K562 (cell line): ENCODE results near the gene LRP1B. TPM values are rescaled to one million over a fixed set of nuclear protein-coding genes. Genes with fewer than 3 reads are reported as not detected.

Experiments
- ATAC-seq: fragments of 200-7000 bp; cut with Tn5 transposase; 3 replicates; pipeline ENCODE4 v1.9.1; 2020; ENCODE audit warnings: moderate library complexity
- BruUV-seq: library from RNA; stranded (reverse); fragments of 400-500 nt; replicated peaks from 2 replicates; lab custom pipeline; 2021; lab: Mats Ljungman, UMichigan
- CTCF ChIA-PET: fragments of 300-600 bp; formaldehyde crosslinking; extraction: SDS; loops from one replicate; lab custom pipeline; 2021; ENCODE audit warnings: low intra/inter-chr PET ratio; lab: Yijun Ruan, JAX
- POLR2A ChIA-PET: fragments of 300-600, 350-650 bp; sonication (Branson Sonifier 250); formaldehyde crosslinking; extraction: SDS; loops from one replicate; lab custom pipeline; 2021; ENCODE audit warnings: antibody characterized with exemption, inconsistent platforms; lab: Yijun Ruan, JAX
- DNase-seq, 4 experiments: peaks; one replicate each; pipeline versions ENCODE4 v3.0.0 to v3.0.0-alpha.2; 2011 to 2018; ENCODE audit warnings: low spot score in 3 of 4, mixed read lengths in 3 of 4; ENCODE audit errors: extremely low read depth in 1 of 4
- FAIRE-seq: peaks from 2 replicates; lab custom pipeline; 2011; peaks lifted over from hg19 to GRCh38; lab: Jason Lieb, UNC
- H2AFZ ChIP-seq: 2 replicates; pipeline ENCODE4 v1.6.0; 2011; ENCODE audit warnings: low read depth, low read length, control low read depth, inconsistent platforms
- H3K27ac ChIP-seq: fragments of 200-600 bp; 3 replicates; pipeline ENCODE4 v1.8.0; 2011; ENCODE audit warnings: low read depth, mild to moderate bottlenecking, control low read depth, inconsistent platforms, low read length, moderate library complexity, mixed read lengths; ENCODE audit errors: extremely low read depth
- H3K27me3 ChIP-seq, 2 experiments: fragments of 300-600 bp in 1 of 2; 2 replicates in 1 of 2; 3 replicates in 1 of 2; pipeline versions ENCODE4 v1.6.0 to v1.8.0; 2011; ENCODE audit warnings: inconsistent platforms in 2 of 2, low read length in 2 of 2, mild to moderate bottlenecking in 1 of 2, mixed read lengths in 1 of 2, moderate library complexity in 1 of 2; ENCODE audit not compliant: control insufficient read depth in 2 of 2, insufficient read depth in 2 of 2
- H3K36me3 ChIP-seq: fragments of 300-600 bp; 3 replicates; pipeline ENCODE4 v1.8.0; 2011; ENCODE audit warnings: mild to moderate bottlenecking, low read length, inconsistent platforms; ENCODE audit not compliant: control insufficient read depth, insufficient read depth
- H3K4me1 ChIP-seq, 2 experiments: fragments of 200-600 bp in 1 of 2; replicated peaks in 1 of 2; 2 replicates in 1 of 2; 3 replicates in 1 of 2; pipeline versions ENCODE4 v1.5.1 to v1.8.0; 2011; ENCODE audit warnings: inconsistent platforms in 2 of 2, low read length in 2 of 2, mild to moderate bottlenecking in 1 of 2, mixed read lengths in 1 of 2, moderate library complexity in 1 of 2; ENCODE audit not compliant: control insufficient read depth in 2 of 2, insufficient read depth in 2 of 2
- H3K4me2 ChIP-seq: 2 replicates; pipeline ENCODE4 v1.6.1; 2011; ENCODE audit warnings: low read length, control low read depth, inconsistent platforms, mixed read lengths; ENCODE audit not compliant: insufficient read depth
- H3K4me3 ChIP-seq: fragments of 200-600 bp; sonication (generic), shearing (Covaris generic); 2 replicates; pipeline ENCODE4 v1.5.1; 2016; ENCODE audit warnings: control low read depth, inconsistent platforms
- H3K79me2 ChIP-seq: fragments of 200-600 bp; 3 replicates; pipeline ENCODE4 v1.8.0; 2011; ENCODE audit warnings: low read length, inconsistent platforms; ENCODE audit not compliant: control insufficient read depth, insufficient read depth
- H3K9ac ChIP-seq, 2 experiments: 2 replicates each; pipeline versions ENCODE4 v1.6.0 to v1.6.1; 2011; ENCODE audit warnings: low read depth in 2 of 2, low read length in 2 of 2, control low read depth in 1 of 2, inconsistent platforms in 1 of 2, mild to moderate bottlenecking in 1 of 2, mixed read lengths in 1 of 2; ENCODE audit not compliant: insufficient read depth in 1 of 2
- H3K9me1 ChIP-seq: one replicate; pipeline ENCODE4 v1.6.0; 2011; ENCODE audit warnings: inconsistent platforms, mild to moderate bottlenecking, low read length, moderate library complexity; ENCODE audit not compliant: control insufficient read depth, insufficient read depth
- H3K9me3 ChIP-seq: replicated peaks from 2 replicates; pipeline ENCODE4 v1.5.1; 2011; ENCODE audit warnings: low read depth, low read length, inconsistent platforms; ENCODE audit not compliant: control insufficient read depth, insufficient read depth
- H4K20me1 ChIP-seq: replicated peaks from 2 replicates; pipeline ENCODE4 v1.6.1; 2011; ENCODE audit warnings: low read length, inconsistent platforms, mixed read lengths; ENCODE audit not compliant: control insufficient read depth, insufficient read depth
- ARID2 ChIP-seq: fragments of 450-650 bp; IDR thresholded peaks from 2 replicates; pipeline ENCODE4 v1.6.1; 2017; ENCODE audit warnings: antibody characterized with exemption, mild to moderate bottlenecking
- ELF2 ChIP-seq: fragments of 250-450 bp; sonication (Bioruptor Pico); IDR thresholded peaks from 2 replicates; pipeline ENCODE4 v1.5.0; 2021; ENCODE audit warnings: mild to moderate bottlenecking
- HNRNPK ChIP-seq: fragments of 200-400 bp; formaldehyde crosslinking; IDR thresholded peaks from one replicate; pipeline ENCODE4 v1.6.1; 2018; ENCODE audit warnings: mild to moderate bottlenecking, low read depth, low read length; ENCODE audit not compliant: poor library complexity, severe bottlenecking
- PHF20 ChIP-seq: fragments of 450-650 bp; IDR thresholded peaks from 2 replicates; pipeline ENCODE4 v1.6.1; 2018; ENCODE audit not compliant: partially characterized antibody
- SOX6 ChIP-seq: fragments of 450-650 bp; IDR thresholded peaks from 2 replicates; pipeline ENCODE4 v1.6.1; 2014; ENCODE audit warnings: mild to moderate bottlenecking
- TAF7 ChIP-seq: fragments of 450-650 bp; IDR thresholded peaks from 2 replicates; pipeline ENCODE4 v1.6.1; 2016; ENCODE audit warnings: missing genetic modification characterization, missing compliant biosample characterization
- TBL1XR1 ChIP-seq, 2 experiments: IDR thresholded peaks; 2 replicates each; pipeline ENCODE4 v1.6.1; 2012; ENCODE audit warnings: improper control_type of control experiment in 2 of 2, low read length in 2 of 2, mild to moderate bottlenecking in 1 of 2
- ZBED1 ChIP-seq: IDR thresholded peaks from 2 replicates; pipeline ENCODE4 v1.6.1; 2014
- ZNF561 ChIP-seq: fragments of 450-650 bp; formaldehyde crosslinking; conservative IDR thresholded peaks from 2 replicates; pipeline ENCODE4 v1.4.0; 2020; ENCODE audit warnings: mild to moderate bottlenecking, moderate library complexity
- ZNF57 ChIP-seq: fragments of 450-650 bp; formaldehyde crosslinking; IDR thresholded peaks from 2 replicates; pipeline ENCODE4 v1.4.0; 2020; ENCODE audit warnings: mild to moderate bottlenecking, moderate library complexity
- ZNF76 ChIP-seq: fragments of 250-450 bp; sonication (Bioruptor Pico); IDR thresholded peaks from 2 replicates; pipeline ENCODE4 v1.4.0; 2020; ENCODE audit warnings: mild to moderate bottlenecking, moderate library complexity, borderline replicate concordance
- ZNF766 ChIP-seq: fragments of 200-800 bp; sonication (Bioruptor generic); conservative IDR thresholded peaks from 2 replicates; pipeline ENCODE4 v1.6.1; 2016; ENCODE audit warnings: missing genetic modification characterization, missing compliant biosample characterization
- WGBS: fragments of 100-300 bp; shearing (Covaris generic); methylation state at CpG from one replicate; pipeline ENCODE4 v1.1.6; 2016; ENCODE audit warnings: low coverage, mixed read lengths; ENCODE audit not compliant: insufficient coverage; ENCODE audit errors: missing lambda C conversion rate; 5-methylcytosine and 5-hydroxymethylcytosine counted together
- in situ Hi-C: fragments of 300-500 bp; cut with MboI; formaldehyde crosslinking; loops from 4 replicates; pipeline ENCODE4 v1.15.0; 2018; ENCODE audit warnings: inconsistent platforms, mixed read lengths
- intact Hi-C: fragments of 100-400 bp; cut with micrococcal nuclease; formaldehyde crosslinking; loops from 2 replicates; pipeline ENCODE4 v1.14.2; 2022
- polyA plus RNA-seq, 8 experiments: library from polyadenylated mRNA; depleted of rRNA in 4 of 8; stranded (reverse) in 5 of 8; unstranded in 3 of 8; fragments of >200 nt; fragmentation: Nextera tagmentation in 2 of 8; fragmentation: Illumina TruSeq in 1 of 8; extraction: Ambion mirVana in 2 of 8; extraction: Trizol in 1 of 8; gene quantifications; 2 replicates each; pipeline versions ENCODE4 v1.2.1 to v1.2.3, GENCODE V29; 2011 to 2014; ENCODE audit warnings: inconsistent platforms in 1 of 8, missing spikeins in 1 of 8
- total RNA-seq, 7 experiments: library from RNA; depleted of rRNA in 6 of 7; stranded (reverse); fragments of >200 nt in 6 of 7; fragmentation: Illumina TruSeq in 2 of 7; extraction: Trizol in 2 of 7; gene quantifications; 2 replicates each; pipeline versions ENCODE4 v1.2.1 to v1.2.3, GENCODE V29; 2011 to 2021; ENCODE audit warnings: low replicate concordance in 1 of 7
- TF ChIP-seq, protein P1 (sequence below), 2 experiments: fragments of 200-800 bp in 1 of 2; sonication (Bioruptor generic) in 1 of 2; sonication (generic) in 1 of 2; formaldehyde crosslinking in 1 of 2; IDR thresholded peaks in 1 of 2; conservative IDR thresholded peaks in 1 of 2; 2 replicates each; pipeline versions ENCODE4 v1.5.0 to v1.6.1; 2016 to 2020; ENCODE audit warnings: missing compliant biosample characterization in 1 of 2, missing genetic modification characterization in 1 of 2, missing genetic modification reagents in 1 of 2

The LRP1B gene
- total and polyA plus RNA-seq, 9 of the 15 experiments (the other 6 are each of a cell fraction or from before 2014, with no cell fraction given) = not detected

DNA sequence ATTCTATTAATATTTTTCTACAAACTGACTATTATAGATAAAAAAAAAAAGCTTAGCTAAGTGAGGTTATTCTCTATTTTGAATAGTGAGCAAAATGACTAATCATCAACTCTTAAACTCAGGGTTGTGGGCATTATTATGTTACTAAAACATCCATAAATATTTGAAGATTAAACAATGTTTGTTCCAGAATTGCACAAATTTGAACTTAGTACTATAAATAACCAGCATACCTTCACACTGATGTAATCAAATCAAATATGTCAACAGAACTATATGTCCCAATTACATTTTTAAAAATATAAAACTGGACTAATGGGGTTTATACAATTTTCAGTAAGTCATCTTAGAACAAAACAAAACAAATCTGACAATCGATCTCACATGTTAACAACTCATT, 800.9 kb downstream of the LRP1B start:
- no peak overlapping the region for H3K4me3 ChIP-seq
- H3K27ac ChIP-seq = no peak overlapping the region
- no peak for TF ChIP-seq ELF2 (CRISPR knock-in tag)
- TF ChIP-seq ZNF766 (CRISPR knock-in tag) = no peak
- no peak for TF ChIP-seq HNRNPK
- H4K20me1 ChIP-seq = no peaks in the 10 kb centered on the region
- no peak overlapping the region for H3K9ac ChIP-seq
- no peaks in the 10 kb centered on the region for H3K9me3 ChIP-seq
- 0% methylated on average over 1 of the region's 1 CpG for WGBS
- no peaks in the 10 kb centered on the region for H3K9me1 ChIP-seq
- POLR2A ChIA-PET = no interaction called here
- FAIRE-seq (no peak), ATAC-seq (no peak), DNase-seq (no peak)
- in situ Hi-C loops (no loop called here), intact Hi-C loops (no loop called here)
- BruUV-seq = no TSS peak
- no peaks in the 10 kb centered on the region for H3K36me3 ChIP-seq
- no peaks in the 10 kb centered on the region for H3K79me2 ChIP-seq
- H3K4me2 ChIP-seq = no peak overlapping the region
- no peak overlapping the region for H2AFZ ChIP-seq
- no peaks in the 10 kb centered on the region for H3K4me1 ChIP-seq
- CTCF ChIA-PET = no interaction called here
- H3K27me3 ChIP-seq = no peaks in the 10 kb centered on the region

DNA sequence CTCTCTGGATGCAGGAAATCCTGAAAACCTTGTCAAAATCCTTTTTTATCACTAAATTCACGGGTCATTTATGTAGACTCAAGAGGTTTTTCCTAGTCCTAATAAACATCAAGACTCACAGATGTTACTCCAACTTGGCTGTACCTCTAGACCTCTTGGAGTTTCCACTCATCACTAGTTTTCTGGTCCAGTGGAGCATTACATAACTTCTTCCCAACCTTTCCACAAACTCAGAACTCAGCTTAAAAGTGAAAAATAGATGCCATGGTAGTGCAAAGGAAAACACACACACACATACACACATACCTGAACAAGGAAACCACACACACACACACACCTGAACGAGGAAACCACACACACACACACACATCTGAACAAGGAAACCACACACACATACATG, 807.2 kb downstream of the LRP1B start:
- in situ Hi-C loops (no loop called here), intact Hi-C loops (no loop called here)
- 0% methylated on average over 2 of the region's 2 CpGs for WGBS
- FAIRE-seq (no peak), ATAC-seq (no peak), DNase-seq (no peak)
- Histone ChIP-seq H3K9me3 (no peaks in the 10 kb centered on the region), H3K27me3 (no peaks in the 10 kb centered on the region), H3K4me1 (no peaks in the 10 kb centered on the region), H3K79me2 (no peaks in the 10 kb centered on the region), H4K20me1 (no peaks in the 10 kb centered on the region), H3K4me2 (no peak overlapping the region), H2AFZ (no peak overlapping the region), H3K9me1 (no peaks in the 10 kb centered on the region), H3K27ac (no peak overlapping the region), H3K4me3 (no peak overlapping the region), H3K36me3 (no peaks in the 10 kb centered on the region), H3K9ac (no peak overlapping the region)
- CTCF ChIA-PET = no interaction called here
- no TSS peak for BruUV-seq
- POLR2A ChIA-PET = no interaction called here
- TF ChIP-seq TBL1XR1 (IDR thresholded peaks at IDR 0.05; ENCODE audit: low read length in 2 of 2) = no peak
- TF ChIP-seq, protein P1, sequence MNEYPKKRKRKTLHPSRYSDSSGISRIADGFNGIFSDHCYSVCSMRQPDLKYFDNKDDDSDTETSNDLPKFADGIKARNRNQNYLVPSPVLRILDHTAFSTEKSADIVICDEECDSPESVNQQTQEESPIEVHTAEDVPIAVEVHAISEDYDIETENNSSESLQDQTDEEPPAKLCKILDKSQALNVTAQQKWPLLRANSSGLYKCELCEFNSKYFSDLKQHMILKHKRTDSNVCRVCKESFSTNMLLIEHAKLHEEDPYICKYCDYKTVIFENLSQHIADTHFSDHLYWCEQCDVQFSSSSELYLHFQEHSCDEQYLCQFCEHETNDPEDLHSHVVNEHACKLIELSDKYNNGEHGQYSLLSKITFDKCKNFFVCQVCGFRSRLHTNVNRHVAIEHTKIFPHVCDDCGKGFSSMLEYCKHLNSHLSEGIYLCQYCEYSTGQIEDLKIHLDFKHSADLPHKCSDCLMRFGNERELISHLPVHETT (CRISPR knock-in tag; conservative IDR thresholded peaks at IDR 0.05 in 1 of 2, IDR thresholded peaks at IDR 0.05 in 1 of 2) = no peak
- TF ChIP-seq ZNF561 = no peak
- TF ChIP-seq SOX6 = no peak
- TF ChIP-seq ZBED1 = no peak
- no peak for TF ChIP-seq ZNF76
- no peak for TF ChIP-seq TAF7
- no peak for TF ChIP-seq PHF20
- no peak for TF ChIP-seq ZNF57 (CRISPR knock-in tag)
- no peak for TF ChIP-seq ARID2
